Esophagus mucosa (tissue), 1 donor: ENCODE measurements around the gene OR8B4. TPM values are rescaled to one million over a fixed set of nuclear protein-coding genes. Genes with fewer than 3 reads are reported as not detected.
"Not testable (repeated sequence)": the region's sequence is repeated elsewhere in the genome, so short reads cannot be mapped to it uniquely, and the experiment has no call there.

ENCODE experiments used
- ATAC-seq: fragments of 200-7000 bp; cut with Tn5 transposase; one replicate; pipeline ENCODE4 v1.9.1; 2020
- total RNA-seq: library from RNA; stranded (reverse); gene quantifications from one replicate; pipeline ENCODE4 v1.2.4, GENCODE V29; 2023
- donor health status: DM: yes; HTN: yes; CAD: no.

Gene OR8B4, protein sequence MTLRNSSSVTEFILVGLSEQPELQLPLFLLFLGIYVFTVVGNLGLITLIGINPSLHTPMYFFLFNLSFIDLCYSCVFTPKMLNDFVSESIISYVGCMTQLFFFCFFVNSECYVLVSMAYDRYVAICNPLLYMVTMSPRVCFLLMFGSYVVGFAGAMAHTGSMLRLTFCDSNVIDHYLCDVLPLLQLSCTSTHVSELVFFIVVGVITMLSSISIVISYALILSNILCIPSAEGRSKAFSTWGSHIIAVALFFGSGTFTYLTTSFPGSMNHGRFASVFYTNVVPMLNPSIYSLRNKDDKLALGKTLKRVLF
- not detected for total RNA-seq

DNA sequence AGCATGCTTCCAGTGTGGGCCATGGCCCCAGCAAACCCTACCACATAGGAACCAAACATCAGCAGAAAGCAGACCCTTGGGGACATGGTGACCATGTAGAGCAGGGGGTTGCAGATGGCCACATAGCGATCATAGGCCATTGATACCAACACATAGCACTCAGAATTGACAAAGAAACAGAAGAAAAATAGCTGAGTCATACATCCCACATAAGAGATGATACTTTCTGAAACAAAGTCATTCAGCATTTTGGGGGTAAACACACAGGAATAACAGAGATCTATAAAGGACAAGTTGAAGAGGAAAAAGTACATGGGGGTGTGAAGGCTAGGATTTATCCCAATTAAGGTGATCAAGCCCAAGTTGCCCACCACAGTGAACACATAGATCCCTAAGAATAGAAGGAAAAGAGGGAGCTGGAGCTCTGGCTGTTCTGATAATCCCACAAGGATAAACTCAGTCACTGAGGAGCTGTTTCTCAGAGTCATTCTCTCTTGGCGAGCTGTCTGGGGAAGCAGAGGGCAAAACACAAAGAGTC, at the start of gene OR8B4:
TSS of gene OR8B4 (minus strand) at position 488 of the 538 bp plus-strand sequence. CDS start at position 488, 0 bp downstream.
- no peak for ATAC-seq

DNA sequence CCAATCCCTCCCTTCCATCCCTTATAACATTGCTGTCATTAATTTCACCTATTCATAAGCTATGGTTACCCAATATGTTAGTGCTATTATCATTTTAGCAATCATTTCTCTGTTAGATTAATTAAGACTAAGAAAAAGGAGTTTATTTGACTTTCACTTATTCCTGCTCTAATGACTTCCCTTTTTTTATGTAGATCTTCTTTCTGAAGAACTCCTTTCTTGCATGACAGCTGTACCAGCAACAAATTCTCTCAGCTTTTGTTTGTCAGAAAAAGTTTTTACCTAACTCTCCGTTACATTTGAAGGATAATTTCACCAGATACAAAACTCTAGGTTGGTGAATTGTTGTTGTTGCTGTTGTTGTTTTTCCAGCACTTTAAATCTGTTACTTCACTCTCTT, 49.4 kb upstream of the OR8B4 start:
- no peak for ATAC-seq

DNA sequence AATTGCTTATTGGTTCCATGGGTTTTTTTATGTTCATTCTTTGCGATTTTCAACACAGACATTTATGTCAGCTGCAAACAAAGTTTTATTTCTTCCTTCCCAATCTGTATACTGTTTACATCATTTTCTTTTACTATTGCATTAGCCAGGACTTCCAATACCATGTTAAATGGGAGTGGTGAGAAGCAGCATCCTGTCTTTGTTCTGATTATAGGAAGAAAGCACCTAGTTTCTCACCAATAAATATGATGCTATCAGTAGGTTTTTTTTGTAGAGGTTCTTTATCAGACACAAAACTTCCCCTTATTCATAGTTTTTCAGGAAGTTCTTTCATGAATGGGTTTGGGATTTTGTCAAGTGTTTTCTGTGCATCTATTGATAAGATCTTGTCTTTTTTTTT, 48.8 kb upstream of the OR8B4 start:
- ATAC-seq = no peak

DNA sequence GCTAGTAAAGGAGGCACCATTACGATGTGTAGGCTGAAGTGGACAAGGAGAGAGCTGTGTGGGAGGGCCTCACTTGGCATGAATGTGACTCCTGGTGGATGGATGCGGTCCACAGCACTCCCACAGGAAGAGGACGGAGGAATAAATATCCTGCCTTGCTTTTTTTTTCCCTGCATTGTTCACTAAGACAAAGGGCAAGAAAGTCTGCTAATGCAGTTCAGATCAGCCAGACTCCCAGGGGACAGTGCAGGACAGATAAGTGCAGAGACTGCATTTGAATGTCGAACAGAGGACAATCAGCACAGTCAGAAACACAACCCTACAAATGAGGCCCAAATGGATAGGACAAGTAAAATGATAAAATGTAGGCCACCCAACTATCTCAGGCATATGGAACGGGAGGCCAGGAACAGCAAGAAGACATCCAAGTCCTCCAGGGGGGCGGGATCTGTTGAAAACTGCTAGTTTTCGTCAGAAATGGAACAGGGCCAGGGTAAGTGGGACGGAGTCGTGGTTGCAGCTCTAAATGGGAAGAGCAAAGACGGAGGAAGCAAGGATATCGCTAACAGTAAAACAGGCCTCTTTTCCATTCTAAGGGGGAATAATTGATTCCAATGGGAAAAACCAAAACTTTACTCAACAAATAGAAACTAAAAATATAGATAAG, 46.0 kb upstream of the OR8B4 start:
- ATAC-seq = no peak

DNA sequence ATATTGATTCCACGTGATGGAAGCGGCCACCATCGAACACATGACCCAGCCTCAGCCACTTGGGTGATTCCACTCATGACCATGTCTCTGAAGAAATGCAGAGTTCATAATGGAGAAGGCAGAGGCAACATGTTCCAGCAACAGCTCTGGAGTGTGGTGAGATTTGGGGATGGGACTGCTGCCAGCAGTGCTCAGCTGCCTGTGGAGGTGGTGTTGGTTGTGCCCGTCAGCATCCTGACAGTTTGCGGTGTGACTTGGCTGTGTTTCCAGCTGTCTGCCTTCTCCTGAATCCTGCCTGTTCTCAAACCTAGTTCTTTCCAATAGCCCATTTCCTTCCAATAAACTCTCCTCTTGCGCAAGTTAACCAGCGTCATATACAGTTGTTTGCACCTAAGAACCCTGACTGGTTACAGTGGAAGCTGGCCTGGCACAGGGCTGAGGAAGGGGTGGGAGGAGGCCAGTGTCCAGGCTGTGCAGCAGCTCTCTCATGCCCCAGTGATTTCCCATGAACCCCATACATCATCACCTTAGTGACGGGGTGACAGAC, 42.8 kb upstream of the OR8B4 start:
- ATAC-seq = no peak

DNA sequence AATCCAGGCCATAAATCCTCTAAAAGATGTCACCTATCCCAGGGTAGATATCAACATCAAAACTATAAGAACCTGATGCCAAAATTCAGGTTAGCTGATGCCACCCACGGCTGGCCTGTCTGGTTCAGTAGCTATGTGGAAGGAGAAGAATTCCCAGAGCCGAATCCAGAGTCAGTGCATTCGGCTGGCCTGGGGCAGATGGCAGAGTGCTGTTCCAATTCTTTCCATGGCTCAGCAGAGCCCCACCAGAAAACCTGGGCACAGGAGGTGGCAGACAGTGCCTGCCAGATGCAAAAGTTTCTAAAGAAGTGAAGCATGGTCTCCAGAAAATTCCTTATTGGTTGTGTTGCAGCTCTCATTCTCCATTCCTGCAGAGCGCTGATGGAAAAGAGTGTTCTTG, 40.7 kb upstream of the OR8B4 start:
- ATAC-seq = no peak

DNA sequence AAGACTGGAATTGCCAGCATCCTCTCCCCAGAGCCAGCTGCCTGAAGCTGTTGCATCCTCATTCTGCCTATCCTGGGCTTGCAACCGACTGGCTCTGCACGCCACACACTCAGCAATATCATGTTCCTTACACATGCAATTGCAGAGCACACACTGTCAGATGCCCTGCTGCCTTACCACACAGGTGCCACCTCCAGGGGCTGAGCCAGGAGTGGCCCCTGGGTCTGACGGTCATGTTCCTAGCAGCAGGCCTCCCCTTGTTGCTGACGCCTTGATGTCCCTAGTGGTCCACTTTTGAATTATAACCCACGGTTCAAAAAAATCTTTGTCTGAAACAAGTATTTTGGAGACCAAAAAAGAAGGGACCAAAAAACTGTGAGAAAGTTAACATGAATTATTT, 39.3 kb upstream of the OR8B4 start:
- no peak for ATAC-seq

DNA sequence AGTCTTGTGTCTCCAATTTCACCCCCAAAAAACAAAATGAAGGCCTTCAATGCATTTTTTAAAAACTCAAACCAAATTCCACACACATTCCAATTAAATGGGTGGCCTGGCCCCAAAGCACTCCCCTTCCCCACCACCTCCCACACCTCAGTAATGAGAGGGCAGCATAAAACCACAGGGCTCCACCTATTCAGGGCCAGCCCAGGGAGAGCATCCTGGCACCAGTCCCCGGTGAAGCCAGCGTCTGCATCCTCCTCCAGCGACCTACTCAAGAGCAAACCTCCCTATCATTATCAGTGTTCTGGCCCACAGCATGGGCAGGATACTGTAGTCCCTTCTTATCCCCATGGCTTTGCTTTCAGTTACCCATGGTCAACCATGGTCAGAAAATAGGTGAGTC, 38.7 kb upstream of the OR8B4 start:
- ATAC-seq = no peak

DNA sequence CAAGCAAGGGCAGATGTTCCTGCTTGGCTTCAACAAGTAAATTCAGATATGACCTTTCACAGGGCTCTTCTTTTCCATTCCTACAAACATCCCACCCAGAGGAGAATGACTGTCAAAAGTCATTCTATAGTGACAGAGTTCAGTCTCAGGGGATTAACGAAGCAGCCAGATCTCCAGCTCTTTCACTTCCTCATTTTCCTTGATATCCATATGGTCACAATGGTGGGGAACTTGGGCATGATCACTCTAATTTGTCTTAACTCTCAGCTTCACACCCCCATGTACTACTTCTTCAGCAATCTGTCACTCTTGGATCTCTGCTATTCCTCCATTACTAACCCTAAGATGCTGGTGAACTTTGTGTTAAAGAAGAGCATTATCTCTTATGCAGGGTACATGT, 35.8 kb upstream of the OR8B4 start:
- no peak for ATAC-seq

DNA sequence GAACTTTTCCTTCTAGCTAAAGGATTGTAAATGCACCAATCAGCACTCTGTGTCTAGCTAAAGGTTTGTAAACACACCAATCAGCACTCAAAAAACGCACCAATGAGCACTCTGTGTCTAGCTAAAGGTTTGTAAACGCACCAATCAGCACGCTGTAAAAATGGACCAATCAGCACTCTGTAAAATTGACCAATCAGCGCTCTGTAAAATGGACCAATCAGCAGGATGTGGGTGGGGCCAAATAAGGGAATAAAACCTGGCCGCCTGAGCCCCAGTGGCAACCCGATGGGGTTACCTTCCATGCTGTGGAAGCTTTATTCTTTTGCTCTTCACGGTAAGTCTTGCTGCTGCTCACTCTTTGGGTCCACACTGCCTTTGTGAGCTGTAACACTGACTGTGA, 34.7 kb upstream of the OR8B4 start:
- ATAC-seq = not testable (repeated sequence)

DNA sequence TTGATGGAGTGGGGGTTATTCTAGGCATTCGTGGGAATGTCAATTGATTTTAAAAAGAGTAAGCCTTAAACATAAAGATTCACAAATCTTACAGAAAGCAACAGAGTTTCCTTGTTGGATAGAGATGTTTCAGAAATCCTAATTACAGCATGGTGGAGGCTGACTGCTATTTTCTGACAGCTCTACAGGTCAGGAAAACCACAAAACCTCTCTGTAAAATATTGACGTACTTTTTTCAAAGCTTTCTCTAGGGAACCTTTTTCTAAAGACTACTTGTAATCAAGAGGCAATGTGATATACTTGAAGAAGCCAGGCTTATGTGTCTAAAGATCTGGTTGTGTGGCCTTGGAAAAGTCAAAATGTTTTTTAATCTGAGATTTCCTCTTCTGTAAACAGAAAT, 29.9 kb upstream of the OR8B4 start:
- no peak for ATAC-seq

DNA sequence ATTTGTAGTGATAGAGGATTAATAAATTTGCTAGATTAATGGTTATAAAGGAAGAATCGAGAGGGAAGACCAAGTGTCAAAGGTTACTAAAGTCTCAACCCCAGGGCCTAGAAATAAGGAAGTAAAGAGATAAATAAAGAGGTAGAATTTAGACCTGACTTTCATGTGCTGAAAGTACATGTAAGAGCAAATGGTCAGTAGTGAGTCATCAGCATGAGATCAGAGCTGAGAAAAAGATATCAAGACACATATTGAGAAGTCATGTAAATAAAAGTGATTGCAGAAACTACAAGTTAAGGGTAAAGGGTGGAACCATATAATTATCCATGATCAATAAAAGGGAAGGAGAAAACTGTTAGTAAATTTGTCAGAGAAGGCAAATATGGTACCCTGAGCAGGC, 22.2 kb upstream of the OR8B4 start:
- no peak for ATAC-seq

DNA sequence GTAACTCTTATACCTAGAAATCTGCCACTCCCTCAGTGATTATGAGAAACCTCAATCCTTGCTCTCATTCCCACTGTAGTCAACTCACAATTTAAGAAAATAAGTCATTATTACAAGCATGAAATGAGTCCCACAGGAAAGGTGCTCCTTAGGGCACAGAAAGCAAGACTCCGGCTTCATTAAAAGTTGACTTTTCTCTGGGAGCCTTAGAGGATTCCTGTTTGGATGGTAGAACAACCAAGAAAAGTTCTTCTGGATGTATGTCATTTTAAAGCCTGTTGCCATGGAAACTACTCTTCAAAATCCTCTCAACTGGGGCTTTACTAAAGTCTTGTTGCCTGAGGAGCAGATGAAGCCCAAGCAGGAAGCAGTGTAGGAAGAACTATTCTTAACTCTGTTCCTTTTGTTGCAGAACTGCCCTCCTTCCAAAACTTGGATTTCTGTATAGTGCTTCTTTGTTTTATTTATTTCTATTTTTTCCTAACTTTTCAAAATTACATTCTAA, 21.0 kb upstream of the OR8B4 start, which contains the start of gene OR8B8:
TSS of gene OR8B8 (minus strand) at position 51 of the 505 bp plus-strand sequence. CDS start 4,611 bp downstream, outside the sequence.
- ATAC-seq = no peak

DNA sequence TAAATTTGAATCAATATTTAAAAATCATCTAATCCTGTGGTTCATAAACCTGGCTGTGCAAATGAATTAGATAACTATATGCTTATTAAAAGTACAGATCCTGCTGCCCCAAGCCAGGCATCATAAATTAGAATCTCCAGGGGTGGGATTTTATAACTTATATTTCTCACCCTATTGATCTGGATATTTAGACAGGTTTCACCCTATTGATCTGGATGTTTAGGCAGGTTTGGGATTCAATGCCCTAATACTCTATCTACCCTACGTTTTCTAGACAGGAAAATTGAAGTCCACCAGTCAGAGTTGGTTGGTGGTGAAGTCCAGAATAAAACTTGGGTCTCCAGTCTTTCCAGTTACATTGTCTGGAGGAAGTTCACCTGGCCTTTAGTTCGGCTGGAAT, 18.2 kb upstream of the OR8B4 start:
- no peak for ATAC-seq

DNA sequence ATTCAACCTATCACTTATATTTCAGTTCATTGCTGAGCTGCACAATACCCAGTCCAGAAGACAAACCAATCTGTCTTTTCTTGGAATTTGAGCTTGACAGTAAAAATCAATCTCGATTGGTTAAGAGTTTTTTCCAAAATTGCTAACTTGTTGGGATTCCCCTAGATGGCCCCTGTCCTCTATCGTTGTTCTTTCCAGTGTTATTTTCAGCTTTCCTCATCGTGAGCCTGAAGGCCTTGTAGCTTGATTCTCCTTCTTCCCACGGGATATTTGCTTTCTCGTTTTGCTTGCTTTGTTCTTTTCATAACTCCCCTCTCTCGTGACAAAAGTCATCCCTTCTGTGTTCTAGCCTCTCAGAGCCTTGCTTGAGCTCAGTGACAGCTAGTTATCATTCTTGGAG, 17.8 kb upstream of the OR8B4 start:
- no peak for ATAC-seq

DNA sequence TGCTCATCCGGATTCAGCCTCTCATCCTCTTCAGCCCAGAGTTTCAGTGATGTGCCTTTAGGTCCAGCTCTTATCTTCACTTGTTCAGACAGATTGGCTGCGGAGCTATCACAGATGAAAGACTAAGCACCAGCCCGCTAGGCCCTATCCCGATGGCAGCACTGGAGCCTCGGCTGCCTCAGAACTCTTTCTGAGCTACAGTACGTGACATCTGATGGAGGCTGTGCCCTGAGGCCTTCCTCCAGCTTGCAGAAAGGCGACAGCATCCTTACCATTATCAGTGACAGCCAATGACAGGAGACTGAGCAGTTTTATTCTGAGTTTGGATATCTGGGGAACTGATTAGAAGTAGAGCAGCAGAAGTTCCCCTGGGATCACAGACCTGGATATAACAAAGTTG, 16.8 kb upstream of the OR8B4 start:
- no peak for ATAC-seq

DNA sequence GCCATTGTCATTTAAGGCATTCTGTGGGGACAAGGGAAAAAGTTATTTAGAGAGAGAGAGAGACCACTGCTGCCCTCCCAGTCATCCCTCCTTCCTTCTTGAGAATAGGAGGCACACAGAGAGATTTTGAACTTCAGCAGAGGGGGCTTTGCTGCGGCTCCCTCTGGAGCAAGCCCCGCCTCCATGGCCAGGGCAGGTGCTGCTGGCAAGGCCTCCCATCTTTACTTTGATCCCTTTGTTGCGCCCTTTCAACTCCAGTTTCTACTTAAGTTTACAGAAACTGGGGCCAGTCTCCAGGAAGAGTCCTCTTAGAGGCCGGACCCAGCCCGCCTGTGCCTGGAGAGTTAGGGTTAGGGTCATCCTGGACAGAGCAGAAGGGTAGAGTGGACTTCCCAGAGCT, 16.4 kb upstream of the OR8B4 start:
- ATAC-seq = no peak

DNA sequence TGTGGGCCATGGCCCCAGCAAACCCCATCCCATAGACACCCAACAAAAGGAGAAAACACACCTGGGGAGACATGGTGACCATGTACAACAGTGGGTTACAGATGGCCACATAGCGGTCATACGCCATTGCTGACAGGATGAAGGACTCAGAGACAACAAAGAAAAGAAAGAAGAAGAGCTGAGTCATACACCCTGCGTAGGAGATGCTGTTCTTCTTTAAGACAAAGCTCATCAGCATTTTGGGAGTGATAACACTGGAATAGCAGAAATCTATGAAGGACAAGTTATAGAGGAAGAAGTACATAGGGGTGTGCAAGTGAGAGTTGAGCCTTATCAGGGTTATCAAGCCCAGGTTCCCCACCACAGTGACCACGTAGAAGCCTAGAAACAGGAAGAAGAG, 15.9 kb upstream of the OR8B4 start:
- ATAC-seq = no peak

DNA sequence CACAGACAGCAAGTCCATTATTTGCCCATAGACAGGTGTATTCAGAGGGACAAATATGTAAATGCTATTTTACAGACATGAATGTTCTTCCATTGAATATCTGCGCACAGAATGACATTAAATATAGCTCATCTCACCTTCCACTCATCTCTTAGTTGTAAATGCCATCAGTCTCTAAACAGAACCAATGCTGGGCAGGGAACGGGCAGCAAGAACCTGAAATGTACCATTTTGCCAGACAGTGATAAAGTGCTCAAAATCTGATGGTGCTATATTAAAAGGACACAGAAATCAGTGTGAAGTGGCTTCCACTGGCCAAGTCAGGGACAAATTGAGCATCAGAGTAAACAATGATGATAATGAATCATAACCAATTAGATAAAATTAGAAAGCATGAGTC, 10.0 kb upstream of the OR8B4 start:
- no peak for ATAC-seq

DNA sequence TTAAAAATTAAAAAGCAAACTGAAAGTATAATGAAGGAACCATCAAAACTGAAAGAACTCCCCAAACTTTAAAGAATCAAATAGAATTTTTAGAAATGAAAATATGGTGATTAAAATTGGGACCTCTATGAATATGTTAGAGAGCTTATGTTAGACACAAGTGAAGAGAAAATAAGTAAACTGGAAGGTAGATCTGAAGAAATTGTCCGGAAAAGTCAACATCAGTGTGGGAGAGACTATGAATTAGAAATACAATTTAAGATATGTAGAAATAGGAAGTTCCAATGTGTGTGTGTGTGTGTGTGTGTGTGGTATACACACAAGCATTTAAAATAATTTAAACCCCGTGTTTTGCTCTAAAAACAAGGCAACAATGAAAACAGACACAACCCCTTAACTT, 4.9 kb upstream of the OR8B4 start:
- no peak for ATAC-seq

DNA sequence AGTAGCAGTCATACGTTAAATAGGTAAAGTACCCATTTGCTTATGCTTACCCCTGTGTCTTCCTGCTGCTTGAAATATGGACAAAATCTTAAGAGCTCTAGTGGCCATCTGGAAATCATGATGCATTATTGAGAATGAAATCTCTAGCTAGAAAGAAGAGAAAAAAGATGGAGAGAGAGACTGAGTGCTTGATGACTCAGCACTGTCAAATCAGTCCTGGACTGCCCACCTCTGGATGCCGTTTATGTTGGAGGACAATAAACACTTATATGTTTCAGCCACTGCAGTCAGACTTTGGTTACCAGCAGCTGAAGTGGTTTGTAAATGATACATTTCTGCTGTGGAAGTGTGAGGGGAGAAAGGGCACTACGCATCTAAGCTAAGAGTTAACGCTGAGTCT, 3.6 kb downstream of the OR8B4 start:
- no peak for ATAC-seq

DNA sequence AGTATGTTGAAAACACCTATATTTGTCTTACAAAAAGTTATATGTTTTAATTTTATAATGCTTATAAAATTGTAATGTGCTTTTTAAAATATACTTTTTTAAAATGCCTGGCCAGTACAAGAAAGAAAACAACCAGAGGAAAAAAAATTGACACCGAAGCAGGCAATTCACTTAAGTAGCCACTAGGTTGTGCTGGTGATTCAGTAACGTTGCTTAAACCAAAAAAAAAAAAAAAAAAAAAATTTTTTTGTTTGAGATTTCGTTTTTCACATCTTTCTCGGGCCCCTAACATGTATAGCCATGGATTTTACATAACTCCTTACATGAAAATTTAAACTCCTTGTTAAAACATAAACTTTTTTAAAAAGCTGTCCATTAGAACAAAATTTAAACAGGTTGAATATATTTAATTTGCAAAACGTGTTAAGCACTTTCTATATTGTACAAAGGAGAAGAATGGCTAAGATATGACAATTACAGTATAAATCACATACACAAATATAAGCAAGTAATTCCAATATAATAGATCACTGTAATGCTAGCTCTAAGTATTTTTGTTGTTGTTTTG, 9.2 kb downstream of the OR8B4 start:
- no peak for ATAC-seq

DNA sequence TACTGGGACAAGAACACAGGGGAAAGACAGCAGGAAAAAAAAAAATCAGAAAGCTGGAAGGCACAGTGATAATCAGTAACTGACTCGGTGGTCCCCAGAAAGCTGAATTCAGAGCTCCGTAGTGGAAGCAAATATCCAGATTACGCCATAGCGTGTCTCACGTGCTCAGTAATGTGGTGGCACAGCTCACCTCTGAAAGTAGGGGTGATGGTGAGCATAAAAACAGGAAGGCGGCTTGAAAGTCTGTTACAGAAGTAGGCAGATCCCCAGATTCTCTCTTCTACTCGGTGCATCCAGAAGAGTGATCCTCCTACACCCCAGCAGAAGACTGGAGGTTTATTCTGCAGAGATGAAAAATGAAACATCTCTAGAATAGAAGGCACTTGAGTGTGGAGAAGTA, 14.8 kb downstream of the OR8B4 start:
- ATAC-seq = no peak
